Left lung (tissue), 10 donors: ENCODE measurements around the gene CD6. TPM values are rescaled to one million over a fixed set of nuclear protein-coding genes. Genes with fewer than 3 reads are reported as not detected.
A peak's percentile ranks its signal among the peaks of the same experiment; 100 is the strongest.

ENCODE experiments used
- ATAC-seq: fragments of 200-7000 bp; cut with Tn5 transposase; one replicate; pipeline ENCODE4 v1.9.1; 2020; ENCODE audit warnings: moderate library complexity
- DNase-seq, 4 donors: peaks; one replicate each; pipeline ENCODE4 v3.0.0-alpha.2; 2013 to 2020
- H3K27ac ChIP-seq, 2 donors: fragments of 200-600 bp; sonication (generic) in 1 of 2; one replicate each; pipeline versions ENCODE4 v1.5.0 to v1.8.0; 2020 to 2021
- H3K27me3 ChIP-seq, 2 donors: fragments of 200-600 bp; sonication (generic) in 1 of 2; one replicate each; pipeline versions ENCODE4 v1.5.0 to v1.8.0; 2020 to 2021
- H3K36me3 ChIP-seq, 2 donors: fragments of 200-600 bp; sonication (generic) in 1 of 2; one replicate each; pipeline versions ENCODE4 v1.5.0 to v1.8.0; 2020 to 2021
- H3K4me1 ChIP-seq, 2 donors: fragments of 200-600 bp; one replicate each; pipeline ENCODE4 v1.8.0; 2021
- H3K4me3 ChIP-seq, 2 donors: fragments of 200-600 bp; sonication (generic) in 1 of 2; one replicate each; pipeline versions ENCODE4 v1.5.0 to v1.8.0; 2020 to 2021; ENCODE audit warnings: mild to moderate bottlenecking in 1 of 2
- H3K9me3 ChIP-seq, 2 donors: fragments of 200-600 bp; sonication (generic) in 1 of 2; one replicate each; pipeline versions ENCODE4 v1.5.0 to v1.8.0; 2020 to 2021
- CTCF ChIP-seq, 2 donors: fragments of 200-600 bp; sonication (generic) in 1 of 2; IDR thresholded peaks; one replicate each; pipeline versions ENCODE4 v1.5.0 to v1.8.0; 2021; ENCODE audit warnings: antibody characterized with exemption in 2 of 2
- intact Hi-C, 2 donors: fragments of 100-400 bp; cut with DNase I; formaldehyde crosslinking; loops; one replicate each; pipeline versions ENCODE4 v1.11.2 to v1.14.2; 2022
- polyA plus RNA-seq, 6 donors: library from polyadenylated mRNA; unstranded; fragments of 120-200 nt; gene quantifications; one replicate each; pipeline ENCODE4 v1.2.1, GENCODE V29; 2013; ENCODE audit not compliant: insufficient read length in 6 of 6
- total RNA-seq, 2 donors: library from RNA; stranded (reverse); fragmentation: NEBNext Ultra II Directional; extraction: Animal tissue kit (Norgen Biotek cat#: 25700); gene quantifications; one replicate each; pipeline ENCODE4 v1.2.1, GENCODE V29; 2021
- donor health status: DM: no; HTN: yes; CAD: no.
- donor health status: DM: no; HTN: no; CAD: no.

Gene CD6
- total and polyA plus RNA-seq, 8 donors, result 0.66 to 6.3 (median 1.7) TPM

GRCh38 chr11:61019037-61019831, 47.8 kb downstream of the CD6 start:
- Histone ChIP-seq H3K4me1 (peaks cover 0 to 28% of the 10 kb centered on the region in 2 donors), H3K27ac (no peak overlapping the region), H3K36me3 (no peaks in the 10 kb centered on the region), H3K4me3 (no peak overlapping the region), H3K9me3 (no peaks in the 10 kb centered on the region), H3K27me3 (peaks cover 3 to 66% of the 10 kb centered on the region in 2 donors)
- TF ChIP-seq CTCF (IDR thresholded peaks at IDR 0.05), result no peak
- DNase-seq (no peak), ATAC-seq (no peak)
- intact Hi-C loops, result no loop called here

- Histone ChIP-seq H3K27me3 (peaks cover 3 to 66% of the 10 kb centered on the region in 2 donors), H3K4me3 (no peak overlapping the region), H3K36me3 (no peaks in the 10 kb centered on the region), H3K4me1 (peaks cover 0 to 28% of the 10 kb centered on the region in 2 donors), H3K9me3 (no peaks in the 10 kb centered on the region), H3K27ac (no peak overlapping the region)
- DNase-seq (no peak), ATAC-seq (no peak)
- TF ChIP-seq CTCF (IDR thresholded peaks at IDR 0.05), result no peak
- intact Hi-C loops, result no loop called here
These were observed 48.4 kb downstream of the CD6 start for GRCh38 chr11:61019832-61020405.

GRCh38 chr11:61020551-61021235, 49.2 kb downstream of the CD6 start:
- intact Hi-C loops, result no loop called here
- Histone ChIP-seq H3K27me3 (peaks cover 3 to 64% of the 10 kb centered on the region in 2 donors), H3K9me3 (no peaks in the 10 kb centered on the region), H3K36me3 (no peaks in the 10 kb centered on the region), H3K4me3 (no peak overlapping the region), H3K27ac (no peak overlapping the region), H3K4me1 (peaks cover 0 to 28% of the 10 kb centered on the region in 2 donors)
- ATAC-seq (no peak), DNase-seq (no peak)
- TF ChIP-seq CTCF (IDR thresholded peaks at IDR 0.05), result no peak

GRCh38 chr11:61021661-61022212, 50.3 kb downstream of the CD6 start:
- no peak for TF ChIP-seq CTCF (IDR thresholded peaks at IDR 0.05)
- Histone ChIP-seq H3K27ac (no peak overlapping the region), H3K9me3 (no peaks in the 10 kb centered on the region), H3K4me1 (peaks cover 0 to 38% of the 10 kb centered on the region in 2 donors), H3K4me3 (no peak overlapping the region), H3K27me3 (peaks cover 3 to 62% of the 10 kb centered on the region in 2 donors), H3K36me3 (no peaks in the 10 kb centered on the region)
- ATAC-seq, result peak; percentile 75
- intact Hi-C loops, result no loop called here
- DNase-seq, result peak in 1 of 4 donors; percentile 55
